ENCODE measurements around the gene GLIS1. TPM values are rescaled to one million over a fixed set of nuclear protein-coding genes. Genes with fewer than 3 reads are reported as not detected.

GLIS1 gene
- polyA plus RNA-seq, 1 donor (not counting 4 experiments of a cell fraction or from before 2014, with no cell fraction given), result not detected

GRCh38 chr1:53505891-53506290, 233.1 kb downstream of the GLIS1 start:
- Histone ChIP-seq H3K4me2 (ENCODE audit: control insufficient read depth, extremely low read depth, insufficient read depth, low read depth, low read length) (no peak overlapping the region), H3K27me3 (ENCODE audit: control insufficient read depth, extremely low read depth, insufficient read depth, low read length) (peaks cover 14% of the 10 kb centered on the region), H3K27ac (ENCODE audit: control insufficient read depth, insufficient read depth, low read length) (no peak overlapping the region), H3K9me1 (ENCODE audit: control insufficient read depth, extremely low read depth, insufficient read depth, low read length) (no peaks in the 10 kb centered on the region), H3K9ac (ENCODE audit: control insufficient read depth, extremely low read depth, insufficient read depth, low read length) (no peak overlapping the region), H2AFZ (ENCODE audit: control insufficient read depth, low read length) (no peak overlapping the region), H3K9me3 (ENCODE audit: control insufficient read depth, low read depth, low read length) (no peaks in the 10 kb centered on the region), H3K36me3 (ENCODE audit: control insufficient read depth in 2 of 2, extremely low read depth in 1 of 2, insufficient read depth in 2 of 2, low read length in 2 of 2) (no peaks in the 10 kb centered on the region), H3K4me1 (ENCODE audit: control insufficient read depth, extremely low read depth, insufficient read depth, low read length) (peaks cover 4% of the 10 kb centered on the region), H3K79me2 (ENCODE audit: control insufficient read depth, insufficient read depth, low read length) (no peaks in the 10 kb centered on the region), H4K20me1 (ENCODE audit: control insufficient read depth, extremely low read depth, insufficient read depth, low read length) (no peaks in the 10 kb centered on the region), H3K4me3 (ENCODE audit: control insufficient read depth in 2 of 3, extremely low read depth in 1 of 3, insufficient read depth in 2 of 3, low read depth in 1 of 3, low read length in 3 of 3) (no peak overlapping the region)
- FAIRE-seq (no peak), DNase-seq (ENCODE audit: low read depth, low spot score) (no peak)
- dilution Hi-C loops (cut with MboI; ENCODE audit: extremely low pct_ligation_motif_present, low sequenced_read_pairs), result no loop called here
- TF ChIP-seq EZH2 (IDR thresholded peaks at IDR 0.05; ENCODE audit: low read length) (no peak), CTCF (optimal IDR thresholded peaks at IDR 0.05 in 1 of 3, IDR thresholded peaks at IDR 0.05 in 1 of 3, conservative IDR thresholded peaks at IDR 0.05 in 1 of 3; ENCODE audit: extremely low read depth in 1 of 3, insufficient read depth in 2 of 3, low read length in 3 of 3) (no peak)

- H3K4me1 ChIP-seq (ENCODE audit: control insufficient read depth, extremely low read depth, insufficient read depth, low read length), result peaks cover 4% of the 10 kb centered on the region
- H3K9me1 ChIP-seq (ENCODE audit: control insufficient read depth, extremely low read depth, insufficient read depth, low read length), result no peaks in the 10 kb centered on the region
- no peak overlapping the region for H3K9ac ChIP-seq (ENCODE audit: control insufficient read depth, extremely low read depth, insufficient read depth, low read length)
- no peaks in the 10 kb centered on the region for H3K9me3 ChIP-seq (ENCODE audit: control insufficient read depth, low read depth, low read length)
- H3K4me3 ChIP-seq (ENCODE audit: control insufficient read depth in 2 of 3, extremely low read depth in 1 of 3, insufficient read depth in 2 of 3, low read depth in 1 of 3, low read length in 3 of 3), result no peak overlapping the region
- H3K27ac ChIP-seq (ENCODE audit: control insufficient read depth, insufficient read depth, low read length), result no peak overlapping the region
- FAIRE-seq, result no peak
- DNase-seq (ENCODE audit: low read depth, low spot score), result no peak
- H2AFZ ChIP-seq (ENCODE audit: control insufficient read depth, low read length), result no peak overlapping the region
- dilution Hi-C loops (cut with MboI; ENCODE audit: extremely low pct_ligation_motif_present, low sequenced_read_pairs), result no loop called here
- no peaks in the 10 kb centered on the region for H4K20me1 ChIP-seq (ENCODE audit: control insufficient read depth, extremely low read depth, insufficient read depth, low read length)
- TF ChIP-seq CTCF (optimal IDR thresholded peaks at IDR 0.05 in 1 of 3, IDR thresholded peaks at IDR 0.05 in 1 of 3, conservative IDR thresholded peaks at IDR 0.05 in 1 of 3; ENCODE audit: extremely low read depth in 1 of 3, insufficient read depth in 2 of 3, low read length in 3 of 3) (no peak), EZH2 (IDR thresholded peaks at IDR 0.05; ENCODE audit: low read length) (no peak)
- peaks cover 14% of the 10 kb centered on the region for H3K27me3 ChIP-seq (ENCODE audit: control insufficient read depth, extremely low read depth, insufficient read depth, low read length)
- H3K79me2 ChIP-seq (ENCODE audit: control insufficient read depth, insufficient read depth, low read length), result no peaks in the 10 kb centered on the region
- no peaks in the 10 kb centered on the region for H3K36me3 ChIP-seq (ENCODE audit: control insufficient read depth in 2 of 2, extremely low read depth in 1 of 2, insufficient read depth in 2 of 2, low read length in 2 of 2)
- H3K4me2 ChIP-seq (ENCODE audit: control insufficient read depth, extremely low read depth, insufficient read depth, low read depth, low read length), result no peak overlapping the region
Observed at GRCh38 chr1:53505401-53505800, 233.6 kb downstream of the GLIS1 start.

All from keratinocyte (primary cell).